Measurements from ENCODE around the gene GAPDH. TPM values are rescaled to one million over a fixed set of nuclear protein-coding genes. Genes with fewer than 3 reads are reported as not detected.
A peak's percentile ranks its signal among the peaks of the same experiment; 100 is the strongest.
"Not testable (repeated sequence)": the region's sequence is repeated elsewhere in the genome, so short reads cannot be mapped to it uniquely, and the experiment has no call there.

Gene GAPDH
- 3,072 and 3,739 TPM in 2 replicates for total RNA-seq

GRCh38 chr12:6533923-6534694 is at the start of gene GAPDH:
TSS of gene GAPDH (plus strand) at chr12:6534517. CDS start at chr12:6534833, 316 bp downstream.
- peak; percentile 95 to 98 for DNase-seq (ENCODE audit: low read depth in 2 of 2)

- no peak for DNase-seq (ENCODE audit: low read depth in 2 of 2)
These were observed 46.1 kb upstream of the GAPDH start for GRCh38 chr12:6488240-6488639.

GRCh38 chr12:6489449-6489848 is 44.9 kb upstream of the GAPDH start:
- DNase-seq (ENCODE audit: low read depth in 2 of 2) = no peak

- not testable (repeated sequence) for DNase-seq (ENCODE audit: low read depth in 2 of 2)
These were observed 43.6 kb upstream of the GAPDH start for GRCh38 chr12:6490673-6491072.

- peak; percentile 96 to 97 for DNase-seq (ENCODE audit: low read depth in 2 of 2)
These were observed 41.4 kb upstream of the GAPDH start, which contains the start of gene MRPL51 for GRCh38 chr12:6492838-6493496. TSS of gene MRPL51 (minus strand) at chr12:6493262. CDS start at chr12:6493136, 126 bp downstream.

GRCh38 chr12:6493497-6494257 is 40.6 kb upstream of the GAPDH start, which contains the start of gene NCAPD2:
TSS of gene NCAPD2 (plus strand) at chr12:6494102. CDS start at chr12:6495099, 997 bp downstream.
- DNase-seq (ENCODE audit: low read depth in 2 of 2) = peak; percentile 96 to 98

GRCh38 chr12:6494258-6494743 is 40.0 kb upstream of the GAPDH start:
- DNase-seq (ENCODE audit: low read depth in 2 of 2) = peak in 1 of 2 donors; percentile 12

- no peak for DNase-seq (ENCODE audit: low read depth in 2 of 2)
These were observed 39.3 kb upstream of the GAPDH start for GRCh38 chr12:6494968-6495367.

- DNase-seq (ENCODE audit: low read depth in 2 of 2) = not testable (repeated sequence)
These were observed 37.0 kb upstream of the GAPDH start for GRCh38 chr12:6497291-6497690.

GRCh38 chr12:6500466-6500865 is 33.9 kb upstream of the GAPDH start:
- no peak for DNase-seq (ENCODE audit: low read depth in 2 of 2)

GRCh38 chr12:6507102-6507998 is 27.0 kb upstream of the GAPDH start:
- no peak for DNase-seq (ENCODE audit: low read depth in 2 of 2)

- DNase-seq (ENCODE audit: low read depth in 2 of 2) = no peak
These were observed 26.2 kb upstream of the GAPDH start for GRCh38 chr12:6508087-6508486.

GRCh38 chr12:6520186-6520585 is 14.1 kb upstream of the GAPDH start:
- DNase-seq (ENCODE audit: low read depth in 2 of 2) = no peak

- no peak for DNase-seq (ENCODE audit: low read depth in 2 of 2)
These were observed 12.1 kb upstream of the GAPDH start for GRCh38 chr12:6522193-6522592.

GRCh38 chr12:6523708-6524107 is 10.6 kb upstream of the GAPDH start:
- no peak for DNase-seq (ENCODE audit: low read depth in 2 of 2)

GRCh38 chr12:6524648-6525047 is 9.7 kb upstream of the GAPDH start:
- DNase-seq (ENCODE audit: low read depth in 2 of 2) = no peak

- no peak for DNase-seq (ENCODE audit: low read depth in 2 of 2)
These were observed 8.1 kb upstream of the GAPDH start for GRCh38 chr12:6526201-6526600.

GRCh38 chr12:6526766-6527525 is 7.4 kb upstream of the GAPDH start:
- no peak for DNase-seq (ENCODE audit: low read depth in 2 of 2)

- no peak for DNase-seq (ENCODE audit: low read depth in 2 of 2)
These were observed 6.6 kb upstream of the GAPDH start for GRCh38 chr12:6527711-6528110.
